ENCODE results near the gene DIAPH2.

The DIAPH2 gene

GRCh38 chrX:97016106-97016505 is 331.5 kb downstream of the DIAPH2 start:
- H3K4me3 Mint-ChIP-seq, result no peak overlapping the region
- no peak overlapping the region for H3K27ac Mint-ChIP-seq
- H3K27me3 Mint-ChIP-seq (ENCODE audit: low read depth, poor library complexity), result no peaks in the 10 kb centered on the region
- no peaks in the 10 kb centered on the region for H3K9me3 Mint-ChIP-seq
- H3K4me1 Mint-ChIP-seq, result peaks cover 5% of the 10 kb centered on the region
- DNase-seq, result no peak
- no peaks in the 10 kb centered on the region for H3K36me3 Mint-ChIP-seq (ENCODE audit: low read depth)
- no peak for TF ChIP-seq CTCF (IDR thresholded peaks at IDR 0.05)

GRCh38 chrX:97021680-97022079 is 337.0 kb downstream of the DIAPH2 start:
- no peaks in the 10 kb centered on the region for H3K36me3 Mint-ChIP-seq (ENCODE audit: low read depth)
- H3K27me3 Mint-ChIP-seq (ENCODE audit: low read depth, poor library complexity), result no peaks in the 10 kb centered on the region
- H3K4me1 Mint-ChIP-seq, result no peaks in the 10 kb centered on the region
- no peaks in the 10 kb centered on the region for H3K9me3 Mint-ChIP-seq
- no peak overlapping the region for H3K27ac Mint-ChIP-seq
- DNase-seq, result no peak
- TF ChIP-seq CTCF (IDR thresholded peaks at IDR 0.05), result no peak
- H3K4me3 Mint-ChIP-seq, result no peak overlapping the region

- H3K9me3 Mint-ChIP-seq, result no peaks in the 10 kb centered on the region
Measured at GRCh38 chrX:97026406-97026805, 341.8 kb downstream of the DIAPH2 start.

GRCh38 chrX:97027384-97027922 is 342.8 kb downstream of the DIAPH2 start:
- no peak overlapping the region for H3K4me3 Mint-ChIP-seq
- no peaks in the 10 kb centered on the region for H3K9me3 Mint-ChIP-seq
- no peak for DNase-seq
- no peaks in the 10 kb centered on the region for H3K36me3 Mint-ChIP-seq (ENCODE audit: low read depth)
- TF ChIP-seq CTCF (IDR thresholded peaks at IDR 0.05), result no peak
- no peak overlapping the region for H3K27ac Mint-ChIP-seq
- peaks cover 5% of the 10 kb centered on the region for H3K4me1 Mint-ChIP-seq
- no peaks in the 10 kb centered on the region for H3K27me3 Mint-ChIP-seq (ENCODE audit: low read depth, poor library complexity)

More at GRCh38 chrX:97026406-97026805, 341.8 kb downstream of the DIAPH2 start:
- Mint-ChIP-seq H3K27ac (no peak overlapping the region), H3K36me3 (ENCODE audit: low read depth) (no peaks in the 10 kb centered on the region), H3K27me3 (ENCODE audit: low read depth, poor library complexity) (no peaks in the 10 kb centered on the region), H3K4me3 (no peak overlapping the region), H3K4me1 (peaks cover 5% of the 10 kb centered on the region)
- TF ChIP-seq CTCF (IDR thresholded peaks at IDR 0.05), result peak; percentile 13
- DNase-seq, result no peak

- Mint-ChIP-seq H3K36me3 (ENCODE audit: low read depth) (no peaks in the 10 kb centered on the region), H3K27me3 (ENCODE audit: low read depth, poor library complexity) (no peaks in the 10 kb centered on the region), H3K4me3 (no peak overlapping the region), H3K27ac (no peak overlapping the region), H3K4me1 (peaks cover 5% of the 10 kb centered on the region), H3K9me3 (no peaks in the 10 kb centered on the region)
- DNase-seq, result no peak
- no peak for TF ChIP-seq CTCF (IDR thresholded peaks at IDR 0.05)
Measured at GRCh38 chrX:97030463-97030862, 345.8 kb downstream of the DIAPH2 start.

- Mint-ChIP-seq H3K27ac (no peak overlapping the region), H3K27me3 (ENCODE audit: low read depth, poor library complexity) (no peaks in the 10 kb centered on the region), H3K4me3 (no peak overlapping the region), H3K36me3 (ENCODE audit: low read depth) (no peaks in the 10 kb centered on the region), H3K9me3 (no peaks in the 10 kb centered on the region), H3K4me1 (peaks cover 5% of the 10 kb centered on the region)
- no peak for TF ChIP-seq CTCF (IDR thresholded peaks at IDR 0.05)
- DNase-seq, result no peak
Measured at GRCh38 chrX:97030947-97031346, 346.3 kb downstream of the DIAPH2 start.

Measured in nephron progenitor cell (in vitro differentiated cells).